GM23338 (cell line): ENCODE measurements around the gene TCP11. TPM values are rescaled to one million over a fixed set of nuclear protein-coding genes. Genes with fewer than 3 reads are reported as not detected.
"Not testable (repeated sequence)": the region's sequence is repeated elsewhere in the genome, so short reads cannot be mapped to it uniquely, and the experiment has no call there.

Experiments used
- ATAC-seq: fragments of 200-7000 bp; cut with Tn5 transposase; 3 replicates; pipeline ENCODE4 v1.9.1; 2020
- DNase-seq: peaks from one replicate; pipeline ENCODE4 v3.0.0-alpha.2; 2015; ENCODE audit warnings: low spot score
- H2AFZ ChIP-seq: fragments of 200-600 bp; sonication (generic); 2 replicates; pipeline ENCODE4 v1.8.0; 2016; ENCODE audit warnings: antibody characterized with exemption, mild to moderate bottlenecking, moderate library complexity
- H3F3A ChIP-seq: fragments of 200-600 bp; sonication (generic); replicated peaks from 2 replicates; pipeline ENCODE4 v1.8.0; 2017; ENCODE audit warnings: antibody characterized with exemption, mixed run types, low read depth
- H3K27ac ChIP-seq: fragments of 200-600 bp; sonication (generic); 2 replicates; pipeline ENCODE4 v1.6.1; 2016; ENCODE audit warnings: low read depth
- H3K27me3 ChIP-seq: fragments of 200-600 bp; sonication (generic); 2 replicates; pipeline ENCODE4 v1.8.0; 2016; ENCODE audit warnings: mild to moderate bottlenecking, mixed run types, moderate library complexity; ENCODE audit not compliant: insufficient read depth
- H3K36me3 ChIP-seq: fragments of 200-600 bp; sonication (generic); 2 replicates; pipeline ENCODE4 v1.8.0; 2016; ENCODE audit warnings: mild to moderate bottlenecking; ENCODE audit not compliant: insufficient read depth
- H3K4me1 ChIP-seq: fragments of 200-600 bp; sonication (generic); 2 replicates; pipeline ENCODE4 v1.8.0; 2016; ENCODE audit warnings: mild to moderate bottlenecking, moderate library complexity; ENCODE audit not compliant: insufficient read depth
- H3K4me2 ChIP-seq: fragments of 200-600 bp; sonication (generic); 2 replicates; pipeline ENCODE4 v1.7.1; 2017; ENCODE audit warnings: mixed run types
- H3K4me3 ChIP-seq: fragments of 200-600 bp; sonication (generic); 2 replicates; pipeline ENCODE4 v1.6.1; 2016; ENCODE audit warnings: mixed run types
- H3K79me2 ChIP-seq: fragments of 200-600 bp; sonication (generic); replicated peaks from 2 replicates; pipeline ENCODE4 v1.8.0; 2017; ENCODE audit warnings: mild to moderate bottlenecking; ENCODE audit not compliant: insufficient read depth
- H3K9me2 ChIP-seq: fragments of 200-600 bp; sonication (generic); 2 replicates; pipeline ENCODE4 v1.8.0; 2017; ENCODE audit not compliant: insufficient read depth
- H4K20me1 ChIP-seq: fragments of 200-600 bp; sonication (generic); replicated peaks from 2 replicates; pipeline ENCODE4 v1.8.0; 2017; ENCODE audit warnings: mild to moderate bottlenecking; ENCODE audit not compliant: insufficient read depth
- H3K27ac Mint-ChIP-seq: 2 replicates; pipeline ENCODE4 v1.8.0; 2020; ENCODE audit warnings: inconsistent platforms, mild to moderate bottlenecking, moderate library complexity, mixed read lengths
- H3K27me3 Mint-ChIP-seq: 3 replicates; pipeline ENCODE4 v1.8.0; 2022; ENCODE audit warnings: low read depth, mild to moderate bottlenecking, moderate library complexity, mixed read lengths, inconsistent platforms; ENCODE audit not compliant: insufficient read depth, poor library complexity
- H3K36me3 Mint-ChIP-seq: 3 replicates; pipeline ENCODE4 v1.8.0; 2021; ENCODE audit warnings: low read depth, mild to moderate bottlenecking, inconsistent platforms, moderate library complexity, mixed read lengths
- H3K4me1 Mint-ChIP-seq: 3 replicates; pipeline ENCODE4 v1.8.0; 2020; ENCODE audit warnings: mild to moderate bottlenecking, inconsistent platforms, mixed read lengths
- H3K4me3 Mint-ChIP-seq: 3 replicates; pipeline ENCODE4 v1.8.0; 2021; ENCODE audit warnings: moderate library complexity, mild to moderate bottlenecking, inconsistent platforms, mixed read lengths
- H3K9me3 Mint-ChIP-seq: 3 replicates; pipeline ENCODE4 v1.8.0; 2020; ENCODE audit warnings: moderate library complexity, mild to moderate bottlenecking, inconsistent platforms, mixed read lengths
- EZH2phosphoT487 ChIP-seq: fragments of 200-600 bp; sonication (generic); IDR thresholded peaks from one replicate; pipeline ENCODE4 v1.8.1; 2018; ENCODE audit warnings: antibody characterized with exemption; ENCODE audit not compliant: unreplicated experiment
- JUNB ChIP-seq: IDR thresholded peaks from one replicate; pipeline ENCODE4 v1.6.1; 2016; ENCODE audit warnings: antibody characterized with exemption; ENCODE audit not compliant: unreplicated experiment
- POLR2AphosphoS5 ChIP-seq: IDR thresholded peaks from 2 replicates; pipeline ENCODE4 v1.6.1; 2016; ENCODE audit warnings: antibody characterized with exemption, low read depth
- ZNF114 ChIP-seq: fragments of 250-450 bp; sonication (Bioruptor Pico); IDR thresholded peaks from 2 replicates; pipeline ENCODE4 v1.5.0; 2020; ENCODE audit warnings: mild to moderate bottlenecking, moderate library complexity
- ZNF331 ChIP-seq: fragments of 250-450 bp; sonication (Bioruptor Pico); IDR thresholded peaks from 2 replicates; pipeline ENCODE4 v1.5.0; 2020; ENCODE audit warnings: low read depth, mild to moderate bottlenecking, moderate library complexity
- polyA plus RNA-seq: library from polyadenylated mRNA; unstranded; fragments of >200 nt; fragmentation: Nextera tagmentation; extraction: Ambion mirVana; gene quantifications from 2 replicates; pipeline ENCODE4 v1.2.1, GENCODE V29; 2016
- total RNA-seq: library from RNA; depleted of rRNA; stranded (reverse); fragments of >200 nt; shearing (Covaris generic); gene quantifications from 2 replicates; pipeline ENCODE4 v1.2.3, GENCODE V29; 2014
- TF ChIP-seq, protein P1 (sequence below): fragments of 250-450 bp; sonication (Bioruptor Pico); IDR thresholded peaks from 2 replicates; pipeline ENCODE4 v1.5.0; 2020; ENCODE audit warnings: mild to moderate bottlenecking, moderate library complexity

The TCP11 gene
- total and polyA plus RNA-seq, 2 experiments from 2014 or later: not detected

DNA sequence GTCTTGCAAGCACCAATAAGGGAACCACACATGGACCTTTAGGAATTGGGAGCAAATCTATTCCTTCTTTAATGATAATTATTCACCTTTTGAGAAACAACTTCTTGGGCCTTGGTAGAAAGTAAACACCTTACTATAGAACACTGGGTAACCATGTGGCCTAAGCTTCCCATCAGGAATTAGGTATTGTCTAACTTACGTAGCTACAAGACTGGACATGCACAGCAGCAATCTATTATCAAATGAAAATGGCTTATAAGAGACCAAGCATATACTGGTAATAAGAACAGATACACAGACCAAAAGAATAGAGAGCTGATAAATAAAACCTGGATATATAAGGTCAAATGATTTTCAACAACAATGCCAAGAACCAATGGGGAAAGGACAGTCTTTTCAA is 16.8 kb downstream of the TCP11 start (continued):
- TF ChIP-seq, protein P1, sequence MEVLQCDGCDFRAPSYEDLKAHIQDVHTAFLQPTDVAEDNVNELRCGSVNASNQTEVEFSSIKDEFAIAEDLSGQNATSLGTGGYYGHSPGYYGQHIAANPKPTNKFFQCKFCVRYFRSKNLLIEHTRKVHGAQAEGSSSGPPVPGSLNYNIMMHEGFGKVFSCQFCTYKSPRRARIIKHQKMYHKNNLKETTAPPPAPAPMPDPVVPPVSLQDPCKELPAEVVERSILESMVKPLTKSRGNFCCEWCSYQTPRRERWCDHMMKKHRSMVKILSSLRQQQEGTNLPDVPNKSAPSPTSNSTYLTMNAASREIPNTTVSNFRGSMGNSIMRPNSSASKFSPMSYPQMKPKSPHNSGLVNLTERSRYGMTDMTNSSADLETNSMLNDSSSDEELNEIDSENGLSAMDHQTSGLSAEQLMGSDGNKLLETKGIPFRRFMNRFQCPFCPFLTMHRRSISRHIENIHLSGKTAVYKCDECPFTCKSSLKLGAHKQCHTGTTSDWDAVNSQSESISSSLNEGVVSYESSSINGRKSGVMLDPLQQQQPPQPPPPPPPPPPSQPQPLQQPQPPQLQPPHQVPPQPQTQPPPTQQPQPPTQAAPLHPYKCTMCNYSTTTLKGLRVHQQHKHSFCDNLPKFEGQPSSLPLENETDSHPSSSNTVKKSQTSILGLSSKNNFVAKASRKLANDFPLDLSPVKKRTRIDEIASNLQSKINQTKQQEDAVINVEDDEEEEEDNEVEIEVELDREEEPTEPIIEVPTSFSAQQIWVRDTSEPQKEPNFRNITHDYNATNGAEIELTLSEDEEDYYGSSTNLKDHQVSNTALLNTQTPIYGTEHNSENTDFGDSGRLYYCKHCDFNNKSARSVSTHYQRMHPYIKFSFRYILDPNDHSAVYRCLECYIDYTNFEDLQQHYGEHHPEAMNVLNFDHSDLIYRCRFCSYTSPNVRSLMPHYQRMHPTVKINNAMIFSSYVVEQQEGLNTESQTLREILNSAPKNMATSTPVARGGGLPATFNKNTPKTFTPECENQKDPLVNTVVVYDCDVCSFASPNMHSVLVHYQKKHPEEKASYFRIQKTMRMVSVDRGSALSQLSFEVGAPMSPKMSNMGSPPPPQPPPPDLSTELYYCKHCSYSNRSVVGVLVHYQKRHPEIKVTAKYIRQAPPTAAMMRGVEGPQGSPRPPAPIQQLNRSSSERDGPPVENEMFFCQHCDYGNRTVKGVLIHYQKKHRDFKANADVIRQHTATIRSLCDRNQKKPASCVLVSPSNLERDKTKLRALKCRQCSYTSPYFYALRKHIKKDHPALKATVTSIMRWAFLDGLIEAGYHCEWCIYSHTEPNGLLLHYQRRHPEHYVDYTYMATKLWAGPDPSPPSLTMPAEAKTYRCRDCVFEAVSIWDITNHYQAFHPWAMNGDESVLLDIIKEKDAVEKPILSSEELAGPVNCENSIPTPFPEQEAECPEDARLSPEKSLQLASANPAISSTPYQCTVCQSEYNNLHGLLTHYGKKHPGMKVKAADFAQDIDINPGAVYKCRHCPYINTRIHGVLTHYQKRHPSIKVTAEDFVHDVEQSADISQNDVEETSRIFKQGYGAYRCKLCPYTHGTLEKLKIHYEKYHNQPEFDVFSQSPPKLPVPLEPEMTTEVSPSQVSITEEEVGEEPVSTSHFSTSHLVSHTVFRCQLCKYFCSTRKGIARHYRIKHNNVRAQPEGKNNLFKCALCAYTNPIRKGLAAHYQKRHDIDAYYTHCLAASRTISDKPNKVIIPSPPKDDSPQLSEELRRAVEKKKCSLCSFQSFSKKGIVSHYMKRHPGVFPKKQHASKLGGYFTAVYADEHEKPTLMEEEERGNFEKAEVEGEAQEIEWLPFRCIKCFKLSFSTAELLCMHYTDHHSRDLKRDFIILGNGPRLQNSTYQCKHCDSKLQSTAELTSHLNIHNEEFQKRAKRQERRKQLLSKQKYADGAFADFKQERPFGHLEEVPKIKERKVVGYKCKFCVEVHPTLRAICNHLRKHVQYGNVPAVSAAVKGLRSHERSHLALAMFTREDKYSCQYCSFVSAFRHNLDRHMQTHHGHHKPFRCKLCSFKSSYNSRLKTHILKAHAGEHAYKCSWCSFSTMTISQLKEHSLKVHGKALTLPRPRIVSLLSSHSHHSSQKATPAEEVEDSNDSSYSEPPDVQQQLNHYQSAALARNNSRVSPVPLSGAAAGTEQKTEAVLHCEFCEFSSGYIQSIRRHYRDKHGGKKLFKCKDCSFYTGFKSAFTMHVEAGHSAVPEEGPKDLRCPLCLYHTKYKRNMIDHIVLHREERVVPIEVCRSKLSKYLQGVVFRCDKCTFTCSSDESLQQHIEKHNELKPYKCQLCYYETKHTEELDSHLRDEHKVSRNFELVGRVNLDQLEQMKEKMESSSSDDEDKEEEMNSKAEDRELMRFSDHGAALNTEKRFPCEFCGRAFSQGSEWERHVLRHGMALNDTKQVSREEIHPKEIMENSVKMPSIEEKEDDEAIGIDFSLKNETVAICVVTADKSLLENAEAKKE (CRISPR knock-in tag): no peak
- no peak for TF ChIP-seq ZNF114

DNA sequence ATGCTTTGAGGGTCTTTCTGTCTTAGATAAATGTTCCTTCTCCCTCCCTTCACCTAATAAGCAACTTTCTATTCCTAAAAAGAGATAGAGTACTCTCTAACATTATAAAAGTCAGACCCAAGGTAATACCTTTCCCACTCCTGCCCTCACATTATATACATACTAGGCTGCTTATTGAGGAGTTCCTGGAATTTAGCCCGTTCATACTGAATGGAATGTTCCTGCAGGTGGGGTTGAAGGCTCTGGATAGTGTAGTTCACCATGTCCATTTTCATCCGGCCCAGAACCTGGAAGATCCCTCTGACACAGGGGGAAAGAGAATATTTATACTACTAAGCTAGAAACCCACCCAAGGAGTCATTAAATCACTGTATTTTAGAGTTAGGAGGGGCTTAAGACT is 20.4 kb downstream of the TCP11 start:
- no peaks in the 10 kb centered on the region for H3K27me3 ChIP-seq
- H3K4me2 ChIP-seq: no peak overlapping the region
- H3K36me3 Mint-ChIP-seq: no peaks in the 10 kb centered on the region
- H3K4me1 ChIP-seq: no peaks in the 10 kb centered on the region
- H3K9me3 Mint-ChIP-seq: no peaks in the 10 kb centered on the region
- no peak for ATAC-seq
- H3K27ac Mint-ChIP-seq: no peak overlapping the region
- H2AFZ ChIP-seq: no peak overlapping the region
- H3K4me3 Mint-ChIP-seq: no peak overlapping the region
- no peak overlapping the region for H3K4me3 ChIP-seq
- H3K36me3 ChIP-seq: no peaks in the 10 kb centered on the region
- TF ChIP-seq ZNF114 (no peak), EZH2phosphoT487 (no peak)
- DNase-seq: no peak
- no peak overlapping the region for H3K27ac ChIP-seq
- H3K27me3 Mint-ChIP-seq: peaks cover 2% of the 10 kb centered on the region
- H4K20me1 ChIP-seq: no peaks in the 10 kb centered on the region
- H3K9me2 ChIP-seq: no peaks in the 10 kb centered on the region
- H3F3A ChIP-seq: no peaks in the 10 kb centered on the region
- no peaks in the 10 kb centered on the region for H3K79me2 ChIP-seq
- no peaks in the 10 kb centered on the region for H3K4me1 Mint-ChIP-seq

DNA sequence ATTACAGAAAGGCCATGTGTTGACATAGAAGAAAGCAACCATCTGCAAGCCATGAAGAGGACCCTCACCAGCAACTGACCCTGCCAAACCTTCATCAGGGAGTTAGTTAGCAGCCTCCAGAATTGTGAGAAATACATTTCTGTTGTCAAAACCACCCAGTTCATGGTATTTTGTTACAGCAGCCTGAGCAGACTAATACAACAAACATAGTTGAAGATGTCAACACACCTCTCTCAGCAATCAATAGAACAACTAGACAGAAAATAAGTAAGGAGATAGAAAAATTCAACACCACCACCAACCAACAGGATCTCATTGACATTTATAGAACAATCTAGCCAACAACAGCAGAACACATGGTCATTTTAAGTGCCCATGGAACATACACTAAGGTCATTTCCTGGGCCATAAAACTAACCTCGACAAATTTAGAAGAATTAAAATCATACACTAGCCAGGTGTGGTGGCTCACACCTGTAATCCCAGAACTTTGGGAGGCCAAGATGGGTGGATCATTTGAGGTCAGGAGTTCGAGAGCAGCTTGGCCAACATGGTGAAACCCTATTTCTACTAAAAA is 32.7 kb downstream of the TCP11 start:
- ATAC-seq: no peak

DNA sequence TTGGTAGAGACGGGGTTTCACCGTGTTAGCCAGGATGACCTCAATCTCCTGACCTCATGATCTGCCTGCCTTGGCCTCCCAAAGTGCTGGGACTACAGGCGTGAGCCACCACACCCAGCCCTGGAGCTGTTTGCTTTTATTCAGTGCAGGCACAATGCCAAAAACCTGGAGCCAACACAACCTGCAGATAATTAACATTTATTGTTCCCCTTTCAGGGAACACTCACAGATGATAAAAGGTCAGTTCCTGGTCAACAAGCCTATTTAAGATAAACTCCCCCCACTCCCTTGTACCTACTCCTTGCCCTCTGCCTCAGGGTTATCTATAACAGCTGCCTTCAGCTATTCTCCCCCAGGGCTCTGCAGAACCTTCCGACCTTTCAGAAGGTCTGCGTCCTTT is 33.4 kb downstream of the TCP11 start:
- not testable (repeated sequence) for ATAC-seq, H3K4me1 Mint-ChIP-seq

More for the DNA sequence above, 32.7 kb downstream of the TCP11 start:
- DNase-seq: no peak
- TF ChIP-seq POLR2AphosphoS5 (no peak), ZNF331 (CRISPR knock-in tag) (no peak), EZH2phosphoT487 (no peak), JUNB (no peak)
- H3K4me3 ChIP-seq: no peak overlapping the region
- no peak overlapping the region for H3K27ac ChIP-seq
- H3K27ac Mint-ChIP-seq: no peak overlapping the region
- H3K36me3 Mint-ChIP-seq: no peaks in the 10 kb centered on the region
- H4K20me1 ChIP-seq: no peaks in the 10 kb centered on the region
- no peak overlapping the region for H3K4me3 Mint-ChIP-seq
- H3K4me1 Mint-ChIP-seq: no peaks in the 10 kb centered on the region; the same call in 2 of the 3 replicates
- no peaks in the 10 kb centered on the region for H3K27me3 Mint-ChIP-seq
- H3K79me2 ChIP-seq: no peaks in the 10 kb centered on the region
- no peak overlapping the region for H3K4me2 ChIP-seq
- H3K9me3 Mint-ChIP-seq: peaks cover 6% of the 10 kb centered on the region; the same call in 1 of the 3 replicates
- H2AFZ ChIP-seq: no peak overlapping the region
- no peaks in the 10 kb centered on the region for H3K9me2 ChIP-seq
- H3K36me3 ChIP-seq: no peaks in the 10 kb centered on the region
- H3K4me1 ChIP-seq: peaks cover 7% of the 10 kb centered on the region; the same call in 1 of the 2 replicates
- no peaks in the 10 kb centered on the region for H3K27me3 ChIP-seq
- no peaks in the 10 kb centered on the region for H3F3A ChIP-seq

More for the DNA sequence above, 33.4 kb downstream of the TCP11 start:
- not testable (repeated sequence) for H3K4me2 ChIP-seq, H3K27ac ChIP-seq, H3K27me3 ChIP-seq, H3K9me3 Mint-ChIP-seq, H3F3A ChIP-seq, H3K4me1 ChIP-seq, H3K36me3 ChIP-seq, H2AFZ ChIP-seq, H3K4me3 ChIP-seq, DNase-seq, H4K20me1 ChIP-seq, H3K4me3 Mint-ChIP-seq, H3K27ac Mint-ChIP-seq, H3K9me2 ChIP-seq, H3K79me2 ChIP-seq, H3K36me3 Mint-ChIP-seq, H3K27me3 Mint-ChIP-seq
